Measurements from ENCODE around the gene MAMSTR. TPM values are rescaled to one million over a fixed set of nuclear protein-coding genes. Genes with fewer than 3 reads are reported as not detected.

Gene MAMSTR
- total RNA-seq, 1 donor from 2014 or later = 0.32 TPM

- peak within 1 kb of the TSS; percentile 61 to 63 for H3K27ac ChIP-seq
- TF ChIP-seq CTCF (IDR thresholded peaks at IDR 0.05) = no peak
- intact Hi-C loops (cut with DNase I) = no loop called here
Measured at GRCh38 chr19:48746738-48747575, 27.4 kb upstream of the MAMSTR start, which contains the start of gene IZUMO1. Gene IZUMO1 (minus strand): TSS chr19:48746909. CDS start chr19:48745859, 1,050 bp downstream.

GRCh38 chr19:48746110-48746509 is 26.6 kb upstream of the MAMSTR start:
- TF ChIP-seq CTCF (IDR thresholded peaks at IDR 0.05) = no peak
- Histone ChIP-seq H3K27me3 (no peaks in the 10 kb centered on the region), H3K36me3 (no peaks in the 10 kb centered on the region), H3K9me3 (no peaks in the 10 kb centered on the region), H3K4me1 (peaks cover 0 to 3% of the 10 kb centered on the region in 2 donors), H3K4me3 (no peak overlapping the region), H3K27ac (no peak overlapping the region)
- intact Hi-C loops (cut with DNase I) = no loop called here
- no peak for DNase-seq (ENCODE audit: low spot score in 2 of 2)

More at GRCh38 chr19:48746738-48747575, 27.4 kb upstream of the MAMSTR start, which contains the start of gene IZUMO1:
- peak; percentile 33 to 85 for DNase-seq (ENCODE audit: low spot score in 2 of 2)
- peaks cover 0 to 3% of the 10 kb centered on the region in 2 donors for H3K4me1 ChIP-seq
- H3K27me3 ChIP-seq = no peaks in the 10 kb centered on the region
- H3K9me3 ChIP-seq = no peaks in the 10 kb centered on the region
- peak within 1 kb of the TSS; percentile 36 to 56 for H3K4me3 ChIP-seq
- H3K36me3 ChIP-seq = no peaks in the 10 kb centered on the region

DNA sequence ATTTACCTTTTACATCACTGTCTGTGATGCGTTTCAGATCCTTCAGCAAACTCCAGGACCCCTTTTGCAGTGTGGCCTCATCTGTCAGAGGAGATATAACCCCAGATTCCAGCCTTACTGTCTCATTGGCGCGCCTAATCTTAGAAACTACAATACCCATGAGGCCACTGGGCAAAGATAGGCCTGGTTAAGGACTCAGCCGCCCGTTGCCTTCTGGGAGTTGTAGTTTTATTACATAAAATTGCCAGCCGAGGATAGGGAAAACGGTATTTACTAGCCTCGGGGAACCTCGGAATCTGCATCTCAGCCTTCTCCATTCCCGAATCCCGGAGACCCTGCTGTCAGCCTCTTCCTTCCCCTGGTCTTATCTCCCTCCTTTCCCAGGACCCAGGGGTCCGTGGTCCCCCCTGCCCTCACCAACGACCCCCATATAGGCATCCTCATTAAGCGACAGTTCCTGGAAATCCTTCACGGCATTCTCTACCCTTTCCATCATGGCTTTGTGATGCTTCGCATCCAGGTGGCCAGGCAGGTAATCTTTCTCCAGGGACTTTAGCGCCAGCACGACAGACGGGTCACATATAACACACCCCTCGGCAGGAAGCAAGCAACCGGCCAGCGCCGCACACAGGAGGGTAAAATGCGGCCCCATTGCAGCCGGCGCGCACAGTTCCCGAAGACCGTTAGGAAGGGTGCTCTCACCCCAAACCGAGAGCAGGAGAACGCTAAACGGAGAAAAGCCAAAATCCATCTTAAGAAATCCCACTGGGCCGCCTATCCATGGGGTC is 25.9 kb upstream of the MAMSTR start:
- Histone ChIP-seq H3K27ac (no peak overlapping the region), H3K4me3 (no peak overlapping the region), H3K27me3 (no peaks in the 10 kb centered on the region), H3K4me1 (peaks cover 0 to 3% of the 10 kb centered on the region in 2 donors), H3K36me3 (no peaks in the 10 kb centered on the region), H3K9me3 (no peaks in the 10 kb centered on the region)
- DNase-seq (ENCODE audit: low spot score in 2 of 2) = peak in 1 of 2 donors; percentile 79
- intact Hi-C loops (cut with DNase I) = no loop called here
- TF ChIP-seq CTCF (IDR thresholded peaks at IDR 0.05) = no peak

DNA sequence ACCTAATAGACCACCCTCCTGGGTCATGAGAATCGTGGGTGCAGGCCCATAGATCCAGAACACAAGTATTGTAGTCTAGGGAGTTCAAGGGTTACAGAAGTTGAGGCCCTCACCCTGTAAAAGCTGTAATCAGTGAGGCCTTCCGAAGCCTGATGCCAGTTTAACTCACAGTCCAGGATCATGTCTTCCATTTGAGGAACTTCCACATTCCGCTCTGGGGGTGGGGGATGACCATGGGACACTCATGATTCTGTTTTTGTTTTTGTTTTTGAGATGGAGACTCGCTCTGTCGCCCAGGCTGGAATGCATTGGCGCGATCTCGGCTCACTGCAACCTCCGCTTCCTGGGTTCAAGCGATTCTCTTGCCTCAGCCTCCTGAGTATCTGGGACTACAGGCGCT is 22.6 kb upstream of the MAMSTR start:
- Histone ChIP-seq H3K9me3 (no peaks in the 10 kb centered on the region), H3K36me3 (no peaks in the 10 kb centered on the region), H3K4me3 (no peak overlapping the region), H3K27me3 (no peaks in the 10 kb centered on the region), H3K27ac (no peak overlapping the region), H3K4me1 (peaks cover 5 to 9% of the 10 kb centered on the region in 2 donors)
- DNase-seq (ENCODE audit: low spot score in 2 of 2) = no peak
- no peak for TF ChIP-seq CTCF (IDR thresholded peaks at IDR 0.05)
- intact Hi-C loops (cut with DNase I) = no loop called here

GRCh38 chr19:48741129-48741999 is 21.8 kb upstream of the MAMSTR start:
- intact Hi-C loops (cut with DNase I) = no loop called here
- peak overlapping the region; percentile 2 to 4 for H3K27ac ChIP-seq
- no peaks in the 10 kb centered on the region for H3K36me3 ChIP-seq
- H3K9me3 ChIP-seq = no peaks in the 10 kb centered on the region
- no peak overlapping the region for H3K4me3 ChIP-seq
- DNase-seq (ENCODE audit: low spot score in 2 of 2) = no peak
- TF ChIP-seq CTCF (IDR thresholded peaks at IDR 0.05) = no peak
- no peaks in the 10 kb centered on the region for H3K27me3 ChIP-seq
- H3K4me1 ChIP-seq = peaks cover 5 to 9% of the 10 kb centered on the region in 2 donors

Data from ascending aorta (tissue), 2 donors.